A549 treated with dexamethasone at 1 μM for 4 hours (cell line): ENCODE measurements around the gene NKAPL. TPM values are rescaled to one million over a fixed set of nuclear protein-coding genes. Genes with fewer than 3 reads are reported as not detected.

ENCODE experiments used
- total RNA-seq: library from RNA; stranded (reverse); fragments of 200-300 nt; extraction: Qiagen RNA extraction; gene quantifications from 5 replicates; pipeline ENCODE4 v1.2.3, GENCODE V29; 2022

Gene NKAPL
- not detected in 5 replicates for total RNA-seq

GRCh38 chr6:28258877-28259777, at the start of gene NKAPL:
TSS of gene NKAPL (plus strand) at chr6:28259297. CDS start at chr6:28259372, 75 bp downstream.

GRCh38 chr6:28225056-28225834, 33.9 kb upstream of the NKAPL start, which contains the start of gene ZSCAN9:
TSS of gene ZSCAN9 (plus strand) at chr6:28225275. CDS start at chr6:28227085, 1,810 bp downstream.

GRCh38 chr6:28252009-28252975, 6.8 kb upstream of the NKAPL start, which contains the start of gene ZKSCAN4:
TSS of gene ZKSCAN4 (minus strand) at chr6:28252269. CDS start at chr6:28251980, 289 bp downstream.

GRCh38 chr6:28266962-28267694, 8.0 kb downstream of the NKAPL start, which contains the start of gene ZSCAN26:
TSS of gene ZSCAN26 (plus strand) at chr6:28267143. CDS start at chr6:28271920, 4,777 bp downstream.

GRCh38 chr6:28281288-28282064, 22.4 kb downstream of the NKAPL start, which contains the start of gene PGBD1:
TSS of gene PGBD1 (plus strand) at chr6:28281572. CDS start at chr6:28283814, 2,242 bp downstream.

Other genes starting within 250 kb of the NKAPL start
- 0.73 to 0.88 TPM (median 0.81 TPM) in 5 replicates for gene ZNF165, start 178.7 kb upstream of the NKAPL start, total RNA-seq
- 3.7 to 4.3 TPM (median 4.0 TPM) in 5 replicates for gene ZSCAN16, start 134.7 kb upstream of the NKAPL start, total RNA-seq
- 3.2 to 6.5 TPM (median 5.2 TPM) in 5 replicates for gene ZKSCAN8, start 117.4 kb upstream of the NKAPL start, total RNA-seq
- gene ZSCAN9, start 34.0 kb upstream of the NKAPL start, total RNA-seq: 6.2 to 7.1 TPM (median 6.8 TPM) in 5 replicates
- gene ZKSCAN4, start 7.0 kb upstream of the NKAPL start, total RNA-seq: 2.1 to 3.0 TPM (median 2.5 TPM) in 5 replicates
- gene ZSCAN26, start 7.8 kb downstream of the NKAPL start, total RNA-seq: 3.9 to 5.4 TPM (median 4.2 TPM) in 5 replicates
- 4.1 to 5.0 TPM (median 4.8 TPM) in 5 replicates for gene PGBD1, start 22.3 kb downstream of the NKAPL start, total RNA-seq
- 1.2 to 2.8 TPM (median 1.8 TPM) in 5 replicates for gene ZSCAN31, start 76.9 kb downstream of the NKAPL start, total RNA-seq
- 1.6 to 2.4 TPM (median 1.9 TPM) in 5 replicates for gene ZKSCAN3, start 90.7 kb downstream of the NKAPL start, total RNA-seq
- gene ZSCAN12, start 140.4 kb downstream of the NKAPL start, total RNA-seq: 1.3 to 2.2 TPM (median 1.8 TPM) in 5 replicates
- gene ZSCAN23, start 184.2 kb downstream of the NKAPL start, total RNA-seq: not detected in 5 replicates